IPS-20b (cell line): ENCODE measurements around the gene MRPS9.

ENCODE experiments used
- H3K27ac ChIP-seq: one replicate; pipeline ENCODE4 v1.5.1; 2013; ENCODE audit warnings: low read length
- H3K27me3 ChIP-seq: 2 replicates; pipeline ENCODE4 v1.6.1; 2013; ENCODE audit warnings: mild to moderate bottlenecking, low read length, inconsistent platforms; ENCODE audit not compliant: insufficient read depth
- H3K36me3 ChIP-seq: 2 replicates; pipeline ENCODE4 v1.6.1; 2013; ENCODE audit warnings: low read depth, mild to moderate bottlenecking, inconsistent platforms, low read length, moderate library complexity; ENCODE audit not compliant: insufficient read depth
- H3K4me1 ChIP-seq: 2 replicates; pipeline ENCODE4 v1.6.1; 2013; ENCODE audit warnings: mild to moderate bottlenecking, control low read depth, inconsistent platforms, low read length, moderate library complexity; ENCODE audit not compliant: insufficient read depth
- H3K4me3 ChIP-seq: 2 replicates; pipeline ENCODE4 v1.5.1; 2013; ENCODE audit warnings: mild to moderate bottlenecking, low read length, inconsistent platforms
- H3K9ac ChIP-seq: 2 replicates; pipeline ENCODE4 v1.6.1; 2013; ENCODE audit warnings: low read depth, mild to moderate bottlenecking, inconsistent platforms, low read length, moderate library complexity
- H3K9me3 ChIP-seq: 2 replicates; pipeline ENCODE4 v1.6.1; 2013; ENCODE audit warnings: mild to moderate bottlenecking, low read depth, low read length, inconsistent platforms; ENCODE audit not compliant: insufficient read depth

The MRPS9 gene

DNA sequence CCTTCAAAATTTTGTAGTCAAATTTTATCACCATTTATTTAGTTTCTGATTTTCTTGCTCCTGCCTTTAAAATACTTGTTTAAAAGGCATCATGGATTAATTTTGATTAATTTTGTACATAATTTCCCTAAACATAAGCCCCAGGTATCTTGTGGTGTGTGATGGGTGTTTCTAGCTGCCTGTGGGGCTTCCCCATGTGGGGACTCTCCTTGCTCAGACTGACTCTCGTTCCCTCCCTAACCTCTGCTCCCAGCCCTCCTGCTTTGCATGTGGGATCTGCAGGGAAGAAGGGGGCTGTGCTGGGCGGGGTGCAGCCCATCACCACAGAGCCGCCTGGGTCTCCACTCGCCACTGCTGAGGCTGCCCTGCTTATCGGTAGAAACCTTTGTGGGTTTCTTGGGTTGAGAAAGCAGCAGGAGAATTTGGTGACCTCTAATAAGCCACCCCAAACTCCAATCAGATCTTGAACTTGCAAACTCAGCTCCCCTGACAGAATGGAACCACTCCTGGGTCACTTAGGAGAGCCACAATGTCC lies 72.5 kb downstream of the MRPS9 start:
- Histone ChIP-seq H3K27ac (no peak overlapping the region), H3K9ac (no peak overlapping the region), H3K9me3 (no peaks in the 10 kb centered on the region), H3K4me3 (no peak overlapping the region), H3K4me1 (peaks cover 9% of the 10 kb centered on the region; the same call in 1 of the 2 replicates), H3K36me3 (no peaks in the 10 kb centered on the region), H3K27me3 (no peaks in the 10 kb centered on the region)

DNA sequence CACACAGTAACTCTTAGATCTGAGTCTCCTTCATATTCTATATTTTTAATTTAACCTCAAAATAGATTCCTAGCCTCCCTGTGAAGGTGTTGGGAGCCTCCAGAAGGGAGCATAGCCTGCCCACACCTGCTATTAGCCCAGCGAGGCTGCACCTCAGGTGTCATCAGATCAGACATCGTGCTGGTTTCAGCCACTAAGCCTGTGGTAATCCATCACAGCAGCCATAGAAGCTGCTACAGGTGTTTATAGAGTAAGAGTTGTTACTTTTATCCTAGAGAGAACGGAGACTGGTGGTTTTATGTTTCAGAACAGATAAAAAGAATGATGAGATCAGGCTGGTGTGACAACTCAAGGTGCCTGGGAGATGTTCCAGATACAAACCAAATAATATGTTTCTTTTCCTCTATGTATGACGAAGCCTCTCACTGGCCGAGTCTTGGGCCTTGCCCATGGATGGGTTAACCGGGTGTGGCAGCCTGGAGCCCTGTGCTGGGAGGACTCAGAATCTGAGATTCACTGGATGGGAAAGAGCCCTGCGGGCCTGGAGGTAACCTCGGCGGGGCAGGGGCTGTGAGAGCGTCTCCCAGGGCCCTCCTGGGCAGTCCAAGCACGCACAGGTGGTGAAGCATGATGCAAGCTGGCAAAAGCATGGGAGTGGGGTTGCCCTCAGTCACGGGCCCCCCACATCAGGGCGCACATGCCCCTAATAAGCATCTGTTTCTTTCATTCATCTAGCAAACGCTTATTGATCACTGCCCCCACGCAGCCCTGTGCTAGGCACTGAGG lies 73.7 kb downstream of the MRPS9 start:
- H3K36me3 ChIP-seq = no peaks in the 10 kb centered on the region
- H3K27ac ChIP-seq = no peak overlapping the region
- H3K4me1 ChIP-seq = peaks cover 9% of the 10 kb centered on the region; the same call in 1 of the 2 replicates
- no peak overlapping the region for H3K9ac ChIP-seq
- no peaks in the 10 kb centered on the region for H3K27me3 ChIP-seq
- H3K9me3 ChIP-seq = no peaks in the 10 kb centered on the region
- no peak overlapping the region for H3K4me3 ChIP-seq

- no peak overlapping the region for H3K27ac ChIP-seq
- peaks cover 3% of the 10 kb centered on the region; the same call in 1 of the 2 replicates for H3K4me1 ChIP-seq
- no peaks in the 10 kb centered on the region for H3K27me3 ChIP-seq
- H3K9ac ChIP-seq = no peak overlapping the region
- no peaks in the 10 kb centered on the region for H3K9me3 ChIP-seq
- no peaks in the 10 kb centered on the region for H3K36me3 ChIP-seq
- H3K4me3 ChIP-seq = no peak overlapping the region
Measured at GRCh38 chr2:105112345-105112744, 74.5 kb downstream of the MRPS9 start.

DNA sequence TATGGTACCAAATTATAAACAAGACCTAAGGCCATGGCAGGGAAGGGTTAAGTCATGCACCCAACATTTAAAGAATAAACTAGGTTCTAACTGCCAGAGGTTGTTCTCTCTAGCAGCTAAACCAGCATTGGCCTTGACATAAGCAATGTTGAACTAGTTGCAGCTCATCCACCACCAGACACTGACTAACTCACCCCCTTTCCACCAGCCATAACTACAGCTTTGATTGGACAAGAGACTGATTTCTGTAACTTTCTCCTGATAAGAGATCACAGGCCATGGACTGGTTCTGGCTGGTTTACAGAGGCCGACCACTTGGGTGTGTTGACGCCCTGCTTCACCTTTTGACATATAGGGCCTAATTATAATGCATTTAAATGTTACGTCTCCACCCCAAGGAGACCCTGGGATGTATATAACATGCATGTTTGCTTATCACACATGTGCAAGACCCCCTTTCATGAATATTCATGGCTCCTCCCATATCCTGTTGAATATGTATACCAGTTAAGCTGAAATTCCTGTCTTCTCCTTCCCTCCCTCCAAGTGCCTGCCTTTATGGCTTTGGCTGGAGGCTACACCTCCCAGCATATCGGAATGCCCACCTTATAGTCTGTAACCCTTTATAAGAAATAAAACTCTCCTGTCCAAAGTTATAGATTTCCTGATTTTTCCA lies 75.9 kb downstream of the MRPS9 start:
- H3K36me3 ChIP-seq = no peaks in the 10 kb centered on the region
- H3K4me1 ChIP-seq = no peaks in the 10 kb centered on the region; the same call in 1 of the 2 replicates
- H3K9ac ChIP-seq = no peak overlapping the region
- H3K9me3 ChIP-seq = no peaks in the 10 kb centered on the region
- no peaks in the 10 kb centered on the region for H3K27me3 ChIP-seq
- H3K27ac ChIP-seq = no peak overlapping the region
- H3K4me3 ChIP-seq = no peak overlapping the region

DNA sequence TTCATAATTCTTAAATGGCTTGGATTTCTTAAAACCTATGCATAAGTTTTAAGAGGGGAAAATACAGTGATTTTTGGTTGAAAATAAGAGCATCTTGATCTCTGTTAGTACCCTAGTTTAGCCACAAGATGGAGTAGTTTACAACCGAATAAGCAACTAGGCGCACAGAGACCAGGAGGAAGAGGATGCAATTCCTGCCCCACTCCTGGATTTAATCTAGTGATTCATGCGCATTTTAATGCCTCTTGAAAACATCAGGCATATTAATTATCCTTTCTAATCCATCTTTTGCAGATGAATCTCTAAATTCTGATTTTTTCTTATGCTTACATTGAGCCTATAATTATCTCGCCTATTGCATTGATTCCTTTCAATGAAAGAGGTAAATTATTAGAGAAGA lies 76.7 kb downstream of the MRPS9 start:
- no peak overlapping the region for H3K27ac ChIP-seq
- no peak overlapping the region for H3K9ac ChIP-seq
- no peaks in the 10 kb centered on the region for H3K36me3 ChIP-seq
- H3K27me3 ChIP-seq = no peaks in the 10 kb centered on the region
- no peaks in the 10 kb centered on the region for H3K4me1 ChIP-seq
- H3K4me3 ChIP-seq = no peak overlapping the region
- H3K9me3 ChIP-seq = no peaks in the 10 kb centered on the region

DNA sequence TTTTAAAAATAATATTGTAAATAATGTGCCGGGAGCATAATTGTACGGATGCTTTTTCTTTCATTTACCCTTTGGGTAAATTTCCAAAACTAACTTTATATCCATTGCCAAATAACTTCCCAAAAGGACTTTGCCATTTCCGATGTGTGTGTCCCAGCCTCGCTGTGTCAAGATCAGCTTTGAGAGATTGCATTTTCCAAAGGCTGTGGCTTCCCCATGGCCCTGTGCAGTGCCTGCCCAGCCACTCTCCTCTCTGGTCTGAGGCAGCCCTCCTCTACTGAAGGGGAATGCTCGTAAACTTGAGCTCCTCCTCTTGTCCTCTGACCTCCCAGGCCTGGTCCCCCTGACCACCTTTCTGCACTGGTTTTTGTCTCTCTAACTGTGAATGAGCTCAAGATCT lies 78.5 kb downstream of the MRPS9 start:
- H3K4me3 ChIP-seq = no peak overlapping the region
- H3K9ac ChIP-seq = no peak overlapping the region
- no peaks in the 10 kb centered on the region; the same call in 1 of the 2 replicates for H3K27me3 ChIP-seq
- H3K36me3 ChIP-seq = no peaks in the 10 kb centered on the region
- no peaks in the 10 kb centered on the region for H3K4me1 ChIP-seq
- no peaks in the 10 kb centered on the region for H3K9me3 ChIP-seq
- no peak overlapping the region for H3K27ac ChIP-seq

DNA sequence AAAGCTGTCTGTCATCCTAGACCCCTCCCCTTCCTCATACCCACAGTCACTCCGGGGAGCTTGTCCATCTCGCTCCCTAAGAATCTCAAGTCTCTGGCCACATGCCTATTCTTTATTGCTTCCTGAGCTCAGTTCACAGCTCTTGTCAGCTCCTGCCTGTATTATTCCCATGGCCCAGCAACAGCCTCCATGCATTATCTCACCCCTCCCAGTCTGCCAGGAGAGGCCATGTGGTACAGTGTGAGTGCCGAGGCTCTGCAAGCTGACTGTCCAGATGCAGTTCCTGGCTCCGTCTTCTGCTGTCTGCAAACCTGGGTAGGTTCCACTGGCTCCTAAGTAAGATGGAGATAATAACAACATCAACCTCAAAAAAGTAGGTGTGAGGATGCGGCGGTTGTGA lies 79.7 kb downstream of the MRPS9 start:
- Histone ChIP-seq H3K4me1 (no peaks in the 10 kb centered on the region), H3K27ac (no peak overlapping the region), H3K36me3 (no peaks in the 10 kb centered on the region), H3K4me3 (no peak overlapping the region), H3K9ac (no peak overlapping the region), H3K9me3 (no peaks in the 10 kb centered on the region), H3K27me3 (no peaks in the 10 kb centered on the region; the same call in 1 of the 2 replicates)

- H3K36me3 ChIP-seq = no peaks in the 10 kb centered on the region
- H3K9ac ChIP-seq = no peak overlapping the region
- H3K4me1 ChIP-seq = no peaks in the 10 kb centered on the region
- no peaks in the 10 kb centered on the region for H3K9me3 ChIP-seq
- H3K27ac ChIP-seq = no peak overlapping the region
- H3K27me3 ChIP-seq = no peaks in the 10 kb centered on the region; the same call in 1 of the 2 replicates
- H3K4me3 ChIP-seq = peak overlapping the region; percentile 57
Measured at GRCh38 chr2:105118960-105119359, 81.1 kb downstream of the MRPS9 start.

DNA sequence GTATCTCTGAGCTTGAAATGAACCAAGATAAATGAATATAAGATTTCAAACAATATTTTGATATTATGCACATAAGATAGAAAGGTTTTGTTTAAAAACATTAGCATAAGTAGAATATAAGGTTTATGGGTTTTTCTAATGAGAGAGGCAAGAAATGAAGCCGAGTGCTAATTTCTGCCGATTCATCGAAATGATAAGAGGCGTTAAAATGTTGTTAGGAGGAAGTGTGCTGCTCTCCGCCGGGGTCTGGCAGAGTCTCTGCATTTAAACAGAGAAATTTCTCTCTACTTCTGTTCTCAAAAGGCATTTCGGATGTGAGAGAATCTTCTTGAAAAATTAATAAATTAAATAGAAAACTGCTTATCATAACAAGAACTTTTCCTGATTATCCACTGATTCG lies 83.6 kb downstream of the MRPS9 start:
- H3K27ac ChIP-seq = no peak overlapping the region
- H3K27me3 ChIP-seq = no peaks in the 10 kb centered on the region; the same call in 1 of the 2 replicates
- no peaks in the 10 kb centered on the region for H3K36me3 ChIP-seq
- no peak overlapping the region for H3K4me3 ChIP-seq
- peaks cover 3% of the 10 kb centered on the region; the same call in 1 of the 2 replicates for H3K4me1 ChIP-seq
- no peaks in the 10 kb centered on the region for H3K9me3 ChIP-seq
- no peak overlapping the region for H3K9ac ChIP-seq

- Histone ChIP-seq H3K4me1 (peaks cover 3% of the 10 kb centered on the region; the same call in 1 of the 2 replicates), H3K27ac (no peak overlapping the region), H3K9me3 (no peaks in the 10 kb centered on the region), H3K4me3 (peak overlapping the region; percentile 54; the same call in 1 of the 2 replicates), H3K9ac (no peak overlapping the region), H3K27me3 (no peaks in the 10 kb centered on the region; the same call in 1 of the 2 replicates), H3K36me3 (no peaks in the 10 kb centered on the region)
Measured at GRCh38 chr2:105125428-105125827, 87.6 kb downstream of the MRPS9 start.

DNA sequence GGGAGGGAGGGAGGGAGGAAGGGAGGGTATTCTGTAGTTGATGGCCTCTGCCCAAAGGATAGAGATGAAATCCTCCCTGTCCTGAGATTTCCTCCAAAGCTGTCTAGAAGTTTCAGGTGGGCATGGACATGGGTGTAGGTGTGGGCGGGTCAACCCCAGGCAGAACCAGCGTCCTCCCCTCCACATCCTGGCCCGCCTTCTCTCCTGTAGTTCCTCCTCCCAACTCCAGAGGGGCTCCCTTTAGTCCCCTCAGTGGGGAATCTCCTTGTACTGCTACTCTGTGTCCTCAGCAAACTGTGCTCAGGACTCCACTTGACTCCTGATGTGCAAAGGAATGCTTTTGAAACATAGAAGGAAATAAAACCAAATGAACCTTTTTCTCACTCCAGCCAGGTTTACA lies 88.1 kb downstream of the MRPS9 start:
- H3K27ac ChIP-seq = no peak overlapping the region
- H3K27me3 ChIP-seq = no peaks in the 10 kb centered on the region
- H3K9ac ChIP-seq = no peak overlapping the region
- H3K36me3 ChIP-seq = no peaks in the 10 kb centered on the region
- no peak overlapping the region for H3K4me3 ChIP-seq
- no peaks in the 10 kb centered on the region for H3K9me3 ChIP-seq
- H3K4me1 ChIP-seq = peaks cover 3% of the 10 kb centered on the region; the same call in 1 of the 2 replicates
